Fibroblast of the aortic adventitia (primary cell): ENCODE results near the gene SENP5. TPM values are rescaled to one million over a fixed set of nuclear protein-coding genes. Genes with fewer than 3 reads are reported as not detected.

Experiments used
- DNase-seq: peaks from one replicate; pipeline ENCODE4 v3.0.0-alpha.2; 2010; ENCODE audit warnings: low read depth
- H3K4me3 ChIP-seq: 2 replicates; pipeline ENCODE4 v1.5.1; 2011; ENCODE audit warnings: low read depth, mild to moderate bottlenecking, control low read depth, low read length, moderate library complexity
- total RNA-seq: library from RNA; depleted of rRNA; stranded (reverse); fragments of >200 nt; gene quantifications from 2 replicates; pipeline ENCODE4 v1.2.3, GENCODE V29; 2012; ENCODE audit warnings: low replicate concordance
- TF ChIP-seq, protein P1 (sequence below): IDR thresholded peaks from 2 replicates; pipeline ENCODE4 v1.5.1; 2011; ENCODE audit warnings: mild to moderate bottlenecking, low read length, control low read depth, inconsistent platforms; ENCODE audit not compliant: insufficient read depth

Gene SENP5
- total RNA-seq, 1 donor, result 38.1 TPM

DNA sequence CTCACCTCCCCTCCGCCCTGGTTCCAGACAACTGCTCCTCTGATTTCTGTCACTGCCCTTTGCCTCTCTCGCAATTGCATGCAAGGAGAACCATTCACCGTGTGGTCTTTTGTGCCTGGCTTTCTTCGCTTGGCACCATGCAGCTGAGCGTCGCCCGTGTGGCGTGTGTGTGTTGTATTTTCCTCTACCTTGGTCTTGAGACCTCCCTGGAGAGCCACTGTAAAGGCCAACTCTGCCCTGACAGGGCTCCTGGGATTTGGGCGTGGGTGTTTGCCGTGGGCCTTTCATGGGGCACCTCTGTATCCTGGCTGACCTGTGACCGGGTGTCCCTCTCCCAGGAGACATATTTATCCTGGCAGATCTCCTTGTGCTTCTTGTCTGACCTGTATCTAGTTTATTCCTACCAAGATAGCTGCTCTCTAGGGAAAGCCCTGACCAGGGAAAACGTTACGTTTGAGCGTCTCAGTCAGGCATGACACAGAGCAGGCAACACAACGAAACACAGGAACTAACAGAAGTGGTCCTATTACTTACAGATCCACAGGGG, 102.9 kb downstream of the SENP5 start:
- TF ChIP-seq, protein P1, sequence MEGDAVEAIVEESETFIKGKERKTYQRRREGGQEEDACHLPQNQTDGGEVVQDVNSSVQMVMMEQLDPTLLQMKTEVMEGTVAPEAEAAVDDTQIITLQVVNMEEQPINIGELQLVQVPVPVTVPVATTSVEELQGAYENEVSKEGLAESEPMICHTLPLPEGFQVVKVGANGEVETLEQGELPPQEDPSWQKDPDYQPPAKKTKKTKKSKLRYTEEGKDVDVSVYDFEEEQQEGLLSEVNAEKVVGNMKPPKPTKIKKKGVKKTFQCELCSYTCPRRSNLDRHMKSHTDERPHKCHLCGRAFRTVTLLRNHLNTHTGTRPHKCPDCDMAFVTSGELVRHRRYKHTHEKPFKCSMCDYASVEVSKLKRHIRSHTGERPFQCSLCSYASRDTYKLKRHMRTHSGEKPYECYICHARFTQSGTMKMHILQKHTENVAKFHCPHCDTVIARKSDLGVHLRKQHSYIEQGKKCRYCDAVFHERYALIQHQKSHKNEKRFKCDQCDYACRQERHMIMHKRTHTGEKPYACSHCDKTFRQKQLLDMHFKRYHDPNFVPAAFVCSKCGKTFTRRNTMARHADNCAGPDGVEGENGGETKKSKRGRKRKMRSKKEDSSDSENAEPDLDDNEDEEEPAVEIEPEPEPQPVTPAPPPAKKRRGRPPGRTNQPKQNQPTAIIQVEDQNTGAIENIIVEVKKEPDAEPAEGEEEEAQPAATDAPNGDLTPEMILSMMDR, result no peak
- no peak overlapping the region for H3K4me3 ChIP-seq
- no peak for DNase-seq

DNA sequence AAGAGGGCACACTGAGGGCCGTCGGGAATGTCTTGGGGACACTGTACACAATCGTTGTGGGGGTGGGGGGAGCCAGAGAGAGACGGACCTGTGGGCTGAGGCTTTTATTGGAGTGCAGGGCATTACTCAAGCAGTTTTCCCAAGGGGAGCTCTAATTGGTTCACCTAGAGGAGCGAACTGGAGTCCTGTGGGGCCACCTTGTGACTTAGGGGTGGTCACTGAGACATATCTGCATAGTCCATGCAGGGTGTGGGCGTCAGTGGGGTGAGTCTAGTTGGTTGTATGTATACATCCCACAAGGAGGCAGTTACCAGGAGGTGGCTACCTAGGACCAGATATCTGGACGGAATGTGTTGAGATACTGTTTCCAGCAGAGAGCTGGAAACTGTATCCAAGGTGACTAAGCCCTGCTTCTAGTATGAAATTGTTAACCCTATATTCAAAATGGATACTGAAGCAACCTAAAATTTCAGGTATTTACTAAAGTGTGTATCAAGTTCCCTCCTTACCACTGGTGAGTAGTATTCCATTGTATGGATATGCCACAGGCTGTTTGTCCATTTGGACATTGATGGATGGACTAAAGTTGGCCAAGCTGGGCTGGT, 103.5 kb downstream of the SENP5 start:
- TF ChIP-seq, protein P1, result no peak
- DNase-seq, result no peak
- no peak overlapping the region for H3K4me3 ChIP-seq

DNA sequence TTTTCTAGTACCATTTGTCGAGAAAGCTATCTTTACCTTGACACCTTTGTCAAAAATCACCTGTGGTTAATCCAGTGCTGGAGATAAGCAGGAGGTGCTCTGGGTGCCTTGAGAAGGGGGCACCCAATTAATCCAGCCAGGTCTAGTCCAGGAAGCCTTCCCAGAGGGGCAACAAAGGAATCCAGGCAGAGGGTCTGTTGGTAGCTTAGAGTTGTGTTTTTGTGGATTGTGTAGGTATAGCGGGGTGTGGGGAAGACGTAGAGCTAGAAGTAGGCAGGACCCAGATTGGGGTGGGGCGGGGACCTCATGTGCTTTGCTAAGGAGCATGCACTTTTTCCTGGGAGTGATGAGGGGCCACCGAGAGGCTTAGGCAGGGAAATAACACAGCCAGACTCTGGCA, 106.9 kb downstream of the SENP5 start:
- no peak for DNase-seq
- TF ChIP-seq, protein P1, result no peak
- no peak overlapping the region for H3K4me3 ChIP-seq

DNA sequence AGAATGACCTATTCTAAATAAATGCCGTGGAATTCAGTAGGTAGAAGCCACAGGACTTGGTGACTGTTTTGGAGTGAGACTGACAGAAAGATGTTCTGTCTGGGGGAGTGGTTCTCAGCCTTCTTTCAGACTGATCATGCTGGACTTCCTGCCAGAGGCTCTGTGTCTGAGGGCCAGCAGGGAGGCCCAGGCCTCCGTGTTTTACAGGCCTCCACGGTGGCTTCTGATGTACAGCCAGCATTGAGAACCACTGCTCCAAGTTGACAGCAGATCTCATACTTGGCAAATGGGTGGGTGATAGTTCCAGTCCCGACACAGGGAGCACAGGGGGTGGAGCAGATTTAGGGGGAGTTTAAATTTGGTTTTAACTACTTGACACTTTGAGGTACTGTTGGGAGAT, 107.6 kb downstream of the SENP5 start:
- TF ChIP-seq, protein P1, result no peak
- H3K4me3 ChIP-seq, result no peak overlapping the region
- DNase-seq, result no peak

DNA sequence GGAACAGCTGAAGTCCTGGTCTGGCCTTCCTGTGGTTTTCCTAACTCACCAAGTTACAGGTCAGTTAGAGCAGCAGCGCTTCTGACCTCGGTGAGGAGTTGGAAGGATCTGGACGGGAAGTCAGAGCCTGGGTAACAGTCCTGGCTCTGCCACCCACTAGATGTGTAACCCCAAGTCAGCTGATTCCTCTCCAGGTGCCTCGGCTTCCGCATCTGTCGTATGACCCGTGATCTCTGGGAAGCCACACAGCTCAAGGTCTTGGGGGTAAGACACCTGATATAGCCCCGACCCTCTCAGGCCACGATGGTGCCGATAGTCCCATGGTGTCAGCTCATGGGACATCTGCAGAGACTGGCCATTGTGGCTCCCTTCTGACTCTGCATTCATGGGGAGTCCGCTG, 109.2 kb downstream of the SENP5 start:
- DNase-seq, result no peak
- H3K4me3 ChIP-seq, result no peak overlapping the region
- TF ChIP-seq, protein P1, result no peak

DNA sequence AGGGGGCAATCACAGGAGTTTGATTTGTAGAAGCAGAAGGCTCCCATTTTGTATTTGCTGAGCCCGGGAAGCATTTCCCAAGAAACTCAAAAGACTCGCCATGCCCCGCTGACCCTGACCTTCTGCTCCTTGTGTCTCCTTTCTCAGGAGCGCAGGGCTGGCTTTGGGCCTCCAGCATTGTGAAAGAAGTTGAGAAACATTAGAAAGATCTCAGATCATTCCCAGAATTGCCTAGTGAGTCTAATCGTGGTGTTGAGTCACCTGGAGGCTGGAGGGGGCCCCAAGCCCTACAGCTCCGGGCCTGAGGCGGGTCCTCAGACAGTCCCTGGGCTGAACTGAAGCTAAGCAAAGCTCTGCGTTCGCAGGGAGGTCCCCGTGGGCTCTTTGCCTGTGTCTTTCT, 111.8 kb downstream of the SENP5 start:
- no peak overlapping the region for H3K4me3 ChIP-seq
- DNase-seq, result peak; percentile 83
- TF ChIP-seq, protein P1, result no peak

DNA sequence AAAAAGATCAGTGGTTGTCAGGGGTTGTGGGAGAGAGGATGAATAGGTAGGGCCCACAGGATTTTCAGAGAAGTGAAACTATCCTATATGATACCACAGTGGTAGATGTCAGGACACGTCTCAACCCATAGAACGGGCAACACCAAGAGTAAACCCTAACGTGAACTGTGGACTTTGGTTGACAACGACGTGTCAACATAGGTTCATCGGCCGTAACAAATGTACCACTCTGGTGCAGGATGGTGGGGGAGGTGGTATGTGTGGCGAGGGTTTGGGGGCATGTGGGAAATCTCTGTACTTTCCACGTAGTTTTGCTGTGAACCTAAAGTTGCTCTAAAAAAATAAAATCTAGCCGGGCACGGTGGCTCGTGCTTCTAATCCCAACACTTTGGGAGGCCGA, 113.9 kb downstream of the SENP5 start:
- TF ChIP-seq, protein P1, result no peak
- no peak for DNase-seq
- no peak overlapping the region for H3K4me3 ChIP-seq
